GM12891 (cell line): ENCODE results near the gene RAD21L1.

ENCODE experiments used
- PAX5 ChIP-seq: IDR thresholded peaks from 2 replicates; pipeline ENCODE4 v1.6.1; 2011; ENCODE audit warnings: low read length, moderate library complexity, mild to moderate bottlenecking; ENCODE audit not compliant: insufficient read depth, severe bottlenecking
- POLR2A ChIP-seq: IDR thresholded peaks from 2 replicates; pipeline ENCODE4 v1.6.1; 2011; ENCODE audit warnings: low read depth, low read length, control low read depth
- POU2F2 ChIP-seq: IDR thresholded peaks from 2 replicates; pipeline ENCODE4 v1.6.1; 2011; ENCODE audit warnings: low read depth, mild to moderate bottlenecking, control low read depth, low read length, moderate library complexity

DNA sequence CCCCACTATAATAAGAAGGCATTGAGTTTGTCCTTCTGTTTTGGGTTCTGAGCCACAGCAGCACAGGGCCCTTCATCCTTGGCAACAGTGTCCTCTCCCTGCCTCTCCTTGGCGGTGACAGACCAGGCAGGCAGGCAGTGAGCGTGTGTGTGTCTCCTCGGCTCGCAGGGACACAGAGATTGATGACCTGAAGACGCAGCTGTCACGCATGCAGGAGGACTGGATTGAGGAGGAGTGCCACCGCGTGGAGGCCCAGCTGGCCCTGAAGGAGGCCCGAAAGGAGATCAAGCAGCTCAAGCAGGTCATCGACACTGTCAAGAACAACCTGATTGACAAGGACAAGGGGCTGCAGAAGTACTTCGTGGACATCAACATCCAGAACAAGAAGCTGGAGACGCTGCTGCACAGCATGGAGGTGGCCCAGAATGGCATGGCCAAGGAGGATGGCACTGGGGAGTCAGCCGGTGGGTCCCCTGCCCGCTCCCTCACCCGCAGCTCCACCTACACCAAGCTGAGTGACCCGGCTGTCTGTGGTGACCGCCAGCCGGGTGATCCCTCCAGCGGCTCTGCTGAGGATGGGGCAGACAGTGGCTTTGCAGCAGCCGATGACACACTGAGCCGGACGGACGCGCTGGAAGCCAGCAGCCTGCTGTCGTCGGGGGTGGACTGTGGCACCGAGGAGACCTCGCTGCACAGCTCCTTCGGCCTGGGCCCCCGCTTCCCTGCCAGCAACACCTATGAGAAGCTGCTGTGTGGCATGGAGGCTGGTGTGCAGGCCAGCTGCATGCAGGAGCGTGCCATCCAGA is 79.1 kb downstream of the RAD21L1 start:
- TF ChIP-seq POLR2A: no peak
- no peak for TF ChIP-seq POU2F2
- no peak for TF ChIP-seq PAX5
